Endothelial cell of umbilical vein (primary cell): ENCODE data around the gene ZMIZ1. TPM values are rescaled to one million over a fixed set of nuclear protein-coding genes. Genes with fewer than 3 reads are reported as not detected.

Experiments used
- BruUV-seq: library from RNA; stranded (reverse); fragments of 400-500 nt; replicated peaks from 2 replicates; lab custom pipeline; 2021; lab: Mats Ljungman, UMichigan
- CTCF ChIA-PET: fragments of 300-600, 350-600 bp; sonication (Branson Sonifier 250); formaldehyde crosslinking; loops from one replicate; lab custom pipeline; 2021; ENCODE audit warnings: antibody characterized with exemption, inconsistent platforms; lab: Charles Lee
- POLR2A ChIA-PET: fragments of 300-600, 350-600 bp; sonication (Branson Sonifier 250); formaldehyde crosslinking; loops from one replicate; lab custom pipeline; 2021; ENCODE audit warnings: antibody characterized with exemption, inconsistent platforms; lab: Charles Lee
- DNase-seq: peaks from one replicate; pipeline ENCODE4 v3.0.0-alpha.2; 2011; ENCODE audit warnings: low read depth, low spot score
- FAIRE-seq: peaks from 2 replicates; lab custom pipeline; 2011; peaks lifted over from hg19 to GRCh38; lab: Jason Lieb, UNC
- H2AFZ ChIP-seq: 2 replicates; pipeline ENCODE4 v1.6.0; 2012; ENCODE audit warnings: low read depth, low read length, control low read depth, inconsistent platforms
- H3K27ac ChIP-seq: 2 replicates; pipeline ENCODE4 v1.5.1; 2011; ENCODE audit warnings: low read depth, mild to moderate bottlenecking, control low read depth, low read length, moderate library complexity; ENCODE audit not compliant: insufficient read depth
- H3K27me3 ChIP-seq, 2 experiments: 2 replicates each; pipeline versions ENCODE4 v1.6.0 to v1.6.1; 2011; ENCODE audit warnings: low read length in 2 of 2, mixed read lengths in 1 of 2; ENCODE audit not compliant: control insufficient read depth in 2 of 2, insufficient read depth in 2 of 2
- H3K36me3 ChIP-seq, 2 experiments: 2 replicates in 1 of 2; 3 replicates in 1 of 2; pipeline ENCODE4 v1.5.1; 2011; ENCODE audit warnings: low read length in 2 of 2, mild to moderate bottlenecking in 1 of 2, moderate library complexity in 1 of 2; ENCODE audit not compliant: control insufficient read depth in 2 of 2, insufficient read depth in 2 of 2; ENCODE audit errors: extremely low read depth in 1 of 2
- H3K4me1 ChIP-seq: 3 replicates; pipeline ENCODE4 v1.5.1; 2011; ENCODE audit warnings: mild to moderate bottlenecking, low read length; ENCODE audit not compliant: control insufficient read depth, insufficient read depth; ENCODE audit errors: extremely low read depth
- H3K4me2 ChIP-seq: 2 replicates; pipeline ENCODE4 v1.6.1; 2011; ENCODE audit warnings: low read length, control low read depth, mixed read lengths; ENCODE audit not compliant: insufficient read depth
- H3K4me3 ChIP-seq, 3 experiments: fragments of 200-600 bp in 1 of 3; sonication (generic), shearing (Covaris generic) in 1 of 3; replicated peaks in 1 of 3; 2 replicates each; pipeline ENCODE4 v1.5.1; 2011 to 2016; ENCODE audit warnings: control low read depth in 3 of 3, low read length in 3 of 3, mild to moderate bottlenecking in 2 of 3, inconsistent platforms in 1 of 3, low read depth in 1 of 3, moderate library complexity in 1 of 3; ENCODE audit not compliant: insufficient read depth in 1 of 3
- H3K79me2 ChIP-seq: 2 replicates; pipeline ENCODE4 v1.6.0; 2012; ENCODE audit warnings: low read length, inconsistent platforms; ENCODE audit not compliant: control insufficient read depth, insufficient read depth
- H3K9ac ChIP-seq: replicated peaks from 2 replicates; pipeline ENCODE3; 2011; ENCODE audit warnings: low read length, control low read depth; ENCODE audit not compliant: insufficient read depth; ENCODE audit errors: extremely low read depth
- H3K9me1 ChIP-seq: replicated peaks from 3 replicates; pipeline ENCODE4 v1.6.0; 2011; ENCODE audit warnings: mild to moderate bottlenecking, low read length; ENCODE audit not compliant: control insufficient read depth, insufficient read depth; ENCODE audit errors: extremely low read depth
- H3K9me3 ChIP-seq: replicated peaks from 2 replicates; pipeline ENCODE4 v1.5.1; 2012; ENCODE audit warnings: low read length, inconsistent platforms; ENCODE audit not compliant: control insufficient read depth, insufficient read depth
- H4K20me1 ChIP-seq: replicated peaks from 2 replicates; pipeline ENCODE3; 2011; ENCODE audit warnings: mild to moderate bottlenecking, low read length; ENCODE audit not compliant: control insufficient read depth, insufficient read depth; ENCODE audit errors: extremely low read depth
- EZH2 ChIP-seq: IDR thresholded peaks from 2 replicates; pipeline ENCODE4 v1.6.1; 2012; ENCODE audit warnings: borderline replicate concordance, low read depth, mild to moderate bottlenecking, moderate library complexity, low read length, inconsistent platforms; ENCODE audit not compliant: severe bottlenecking
- FOS ChIP-seq: IDR thresholded peaks from 2 replicates; pipeline ENCODE4 v1.6.1; 2011; ENCODE audit warnings: mild to moderate bottlenecking, low read length, moderate library complexity, borderline replicate concordance; ENCODE audit not compliant: insufficient read depth
- GATA2 ChIP-seq: IDR thresholded peaks from 2 replicates; pipeline ENCODE4 v1.7.0; 2011; ENCODE audit warnings: low read depth, mild to moderate bottlenecking, moderate library complexity, mixed read lengths, low read length; ENCODE audit not compliant: insufficient read length, insufficient read depth
- JUN ChIP-seq: IDR thresholded peaks from 2 replicates; pipeline ENCODE4 v1.6.1; 2011; ENCODE audit warnings: borderline replicate concordance, low read depth; ENCODE audit not compliant: insufficient read length, insufficient read depth
- MYC ChIP-seq: IDR thresholded peaks from one replicate; pipeline ENCODE4 v1.6.1; 2011; ENCODE audit warnings: mild to moderate bottlenecking, low read depth, low read length
- POLR2A ChIP-seq: IDR thresholded peaks from 2 replicates; pipeline ENCODE4 v1.6.1; 2012; ENCODE audit warnings: low read depth, mild to moderate bottlenecking, control low read depth, low read length
- POLR2AphosphoS5 ChIP-seq: IDR thresholded peaks from 2 replicates; pipeline ENCODE4 v1.6.1; 2012; ENCODE audit warnings: low read depth, mild to moderate bottlenecking, control low read depth, low read length, moderate library complexity; ENCODE audit not compliant: insufficient read depth
- dilution Hi-C: fragments of 300-500 bp; cut with MboI; formaldehyde crosslinking; loops from one replicate; pipeline ENCODE4 v1.15.0; 2019; ENCODE audit warnings: low sequenced_read_pairs; ENCODE audit not compliant: extremely low pct_ligation_motif_present
- intact Hi-C: fragments of 100-400 bp; cut with micrococcal nuclease; formaldehyde crosslinking; loops from one replicate; pipeline ENCODE4 v1.10.0; 2022
- polyA plus RNA-seq, 4 experiments: library from polyadenylated mRNA; depleted of rRNA in 3 of 4; stranded (reverse) in 3 of 4; unstranded in 1 of 4; fragments of >200 nt; gene quantifications; 2 replicates each; pipeline versions ENCODE4 v1.2.1 to v1.2.3, GENCODE V29; 2011 to 2012; ENCODE audit warnings: missing spikeins in 1 of 4
- total RNA-seq: library from RNA; stranded (reverse); gene quantifications from 2 replicates; pipeline ENCODE4 v1.2.3, GENCODE V29; 2021
- TF ChIP-seq, protein P1 (sequence below): IDR thresholded peaks from 2 replicates; pipeline ENCODE4 v1.6.1; 2011; ENCODE audit not compliant: insufficient read depth, insufficient read length
- TF ChIP-seq, protein P2 (sequence below), 2 donors: IDR thresholded peaks; 1 replicate in 1 of 2; 2 replicates in 1 of 2; pipeline ENCODE4 v1.5.1; 2011; ENCODE audit warnings: low read length in 2 of 2, mild to moderate bottlenecking in 2 of 2, moderate library complexity in 2 of 2, control low read depth in 1 of 2, inconsistent platforms in 1 of 2, low read depth in 1 of 2; ENCODE audit not compliant: insufficient read depth in 1 of 2; ENCODE audit errors: extremely low read depth in 1 of 2

ZMIZ1 gene
- total and polyA plus RNA-seq, 2 donors (not counting 3 experiments of a cell fraction or from before 2014, with no cell fraction given), result 12.5 to 46.7 TPM

DNA sequence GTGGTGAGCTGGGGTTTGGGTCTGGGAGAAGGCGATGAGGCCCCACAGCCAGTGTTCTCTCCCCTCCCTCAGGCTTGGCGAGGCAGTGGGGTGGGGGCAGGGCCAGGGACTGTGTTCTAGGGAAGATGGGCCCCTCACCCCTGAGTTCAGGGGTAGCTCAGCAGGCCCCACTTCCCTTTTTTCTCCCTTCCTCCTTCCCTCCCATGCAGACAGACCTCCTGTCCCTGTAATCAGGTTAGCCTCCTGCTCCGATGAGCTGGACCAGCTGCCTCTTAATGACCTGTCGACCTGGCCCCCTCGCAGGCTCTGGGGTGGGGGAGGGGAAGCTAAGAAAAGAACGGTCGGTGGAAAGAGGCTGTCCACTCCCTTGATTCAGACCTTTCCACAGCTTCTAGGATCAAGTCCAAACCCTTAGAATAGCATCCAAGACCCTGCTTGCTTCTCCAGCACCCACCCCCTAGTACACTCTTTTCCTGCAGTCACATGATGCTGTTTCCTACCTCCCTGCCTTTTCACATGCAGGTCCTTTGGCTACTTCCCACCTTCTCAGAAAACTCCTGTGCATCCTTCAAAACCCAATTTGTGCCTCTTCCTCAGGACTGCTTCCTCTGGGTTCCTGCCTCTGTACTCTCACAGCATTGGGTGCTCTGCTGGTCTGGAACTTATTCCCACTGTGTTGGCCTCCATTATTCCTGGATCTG, 64.1 kb downstream of the ZMIZ1 start:
- POLR2A ChIA-PET, result no interaction called here
- FAIRE-seq, result no peak
- dilution Hi-C loops, result no loop called here
- TF ChIP-seq POLR2AphosphoS5, result no peak
- TF ChIP-seq POLR2A, result no peak
- no peak for TF ChIP-seq JUN
- no peak for TF ChIP-seq EZH2
- TF ChIP-seq FOS, result no peak
- TF ChIP-seq GATA2, result no peak
- TF ChIP-seq, protein P1, sequence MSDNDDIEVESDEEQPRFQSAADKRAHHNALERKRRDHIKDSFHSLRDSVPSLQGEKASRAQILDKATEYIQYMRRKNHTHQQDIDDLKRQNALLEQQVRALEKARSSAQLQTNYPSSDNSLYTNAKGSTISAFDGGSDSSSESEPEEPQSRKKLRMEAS, result no peak
- TF ChIP-seq, protein P2, sequence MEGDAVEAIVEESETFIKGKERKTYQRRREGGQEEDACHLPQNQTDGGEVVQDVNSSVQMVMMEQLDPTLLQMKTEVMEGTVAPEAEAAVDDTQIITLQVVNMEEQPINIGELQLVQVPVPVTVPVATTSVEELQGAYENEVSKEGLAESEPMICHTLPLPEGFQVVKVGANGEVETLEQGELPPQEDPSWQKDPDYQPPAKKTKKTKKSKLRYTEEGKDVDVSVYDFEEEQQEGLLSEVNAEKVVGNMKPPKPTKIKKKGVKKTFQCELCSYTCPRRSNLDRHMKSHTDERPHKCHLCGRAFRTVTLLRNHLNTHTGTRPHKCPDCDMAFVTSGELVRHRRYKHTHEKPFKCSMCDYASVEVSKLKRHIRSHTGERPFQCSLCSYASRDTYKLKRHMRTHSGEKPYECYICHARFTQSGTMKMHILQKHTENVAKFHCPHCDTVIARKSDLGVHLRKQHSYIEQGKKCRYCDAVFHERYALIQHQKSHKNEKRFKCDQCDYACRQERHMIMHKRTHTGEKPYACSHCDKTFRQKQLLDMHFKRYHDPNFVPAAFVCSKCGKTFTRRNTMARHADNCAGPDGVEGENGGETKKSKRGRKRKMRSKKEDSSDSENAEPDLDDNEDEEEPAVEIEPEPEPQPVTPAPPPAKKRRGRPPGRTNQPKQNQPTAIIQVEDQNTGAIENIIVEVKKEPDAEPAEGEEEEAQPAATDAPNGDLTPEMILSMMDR (IDR thresholded peaks at IDR 0.05; ENCODE audit: extremely low read depth in 1 of 2, insufficient read depth in 1 of 2, low read depth in 1 of 2, low read length in 2 of 2), result no peak
- no peak for TF ChIP-seq MYC
- no TSS peak for BruUV-seq
- H3K4me3 ChIP-seq, result no peak overlapping the region
- CTCF ChIA-PET, result interaction anchor here (1.5 to 2.7 kb wide), 3 partner anchors 9 to 62 kb away, joined by 3 to 12 read pairs (median 6); no protein-coding TSS in a partner anchor
- no peaks in the 10 kb centered on the region for H4K20me1 ChIP-seq
- H3K27me3 ChIP-seq, result no peaks in the 10 kb centered on the region
- H3K27ac ChIP-seq, result no peak overlapping the region
- H2AFZ ChIP-seq, result no peak overlapping the region
- H3K9ac ChIP-seq, result no peak overlapping the region
- peaks cover 17% of the 10 kb centered on the region for H3K79me2 ChIP-seq
- intact Hi-C loops, result no loop called here
- no peaks in the 10 kb centered on the region for H3K9me1 ChIP-seq
- no peak for DNase-seq
- no peaks in the 10 kb centered on the region for H3K9me3 ChIP-seq
- H3K4me2 ChIP-seq, result no peak overlapping the region
- H3K4me1 ChIP-seq, result peaks cover 53% of the 10 kb centered on the region
- H3K36me3 ChIP-seq, result peaks cover 0 to 9% of the 10 kb centered on the region in 2 experiments
